Activated naive CD4-positive, alpha-beta T cell treated with Interleukin-2 at 50 U/mL for 16 hours (primary cell): ENCODE measurements around the gene RABEP2.
A peak's percentile ranks its signal among the peaks of the same experiment; 100 is the strongest.
"Not testable (repeated sequence)": the region's sequence is repeated elsewhere in the genome, so short reads cannot be mapped to it uniquely, and the experiment has no call there.

ENCODE experiments used
- DNase-seq: peaks from one replicate; pipeline ENCODE4 v3.0.0-alpha.2; 2020

Gene RABEP2

GRCh38 chr16:28924762-28925385 lies at the start of gene RABEP2:
RABEP2 (minus strand) TSS chr16:28925238; CDS start chr16:28925163, 75 bp downstream.
- peak; percentile 96 for DNase-seq

GRCh38 chr16:28974437-28975157 lies 49.6 kb upstream of the RABEP2 start, which contains the start of gene SPNS1:
SPNS1 (plus strand) TSS chr16:28974778; CDS start chr16:28975152, 374 bp downstream.
- peak; percentile 93 for DNase-seq

GRCh38 chr16:28974007-28974436 lies 49.0 kb upstream of the RABEP2 start:
- DNase-seq: peak; percentile 41

- not testable (repeated sequence) for DNase-seq
These were observed 44.7 kb upstream of the RABEP2 start for GRCh38 chr16:28969696-28970095.

- DNase-seq: no peak
These were observed 42.1 kb upstream of the RABEP2 start for GRCh38 chr16:28967156-28967555.

- no peak for DNase-seq
These were observed 39.5 kb upstream of the RABEP2 start for GRCh38 chr16:28964496-28964895.

GRCh38 chr16:28964072-28964471 lies 39.0 kb upstream of the RABEP2 start:
- DNase-seq: no peak

GRCh38 chr16:28958836-28959235 lies 33.8 kb upstream of the RABEP2 start:
- no peak for DNase-seq

- DNase-seq: no peak
These were observed 33.2 kb upstream of the RABEP2 start for GRCh38 chr16:28958216-28958615.

- DNase-seq: no peak
These were observed 26.4 kb upstream of the RABEP2 start for GRCh38 chr16:28951410-28951943.

GRCh38 chr16:28950648-28951409 lies 25.8 kb upstream of the RABEP2 start, which contains the start of gene NFATC2IP:
NFATC2IP (plus strand) TSS chr16:28950937; CDS start chr16:28951012, 75 bp downstream.
- peak; percentile 100 for DNase-seq

- DNase-seq: no peak
These were observed 21.6 kb upstream of the RABEP2 start for GRCh38 chr16:28946681-28947080.

- DNase-seq: no peak
These were observed 18.2 kb upstream of the RABEP2 start for GRCh38 chr16:28943281-28943680.

GRCh38 chr16:28939825-28940224 lies 14.8 kb upstream of the RABEP2 start:
- DNase-seq: not testable (repeated sequence)

GRCh38 chr16:28938721-28939120 lies 13.7 kb upstream of the RABEP2 start:
- no peak for DNase-seq

- no peak for DNase-seq
These were observed 12.3 kb upstream of the RABEP2 start for GRCh38 chr16:28937222-28937876.

GRCh38 chr16:28936784-28937155 lies 11.7 kb upstream of the RABEP2 start:
- DNase-seq: no peak

GRCh38 chr16:28935924-28936783 lies 11.1 kb upstream of the RABEP2 start:
- peak; percentile 83 for DNase-seq

GRCh38 chr16:28935346-28935745 lies 10.3 kb upstream of the RABEP2 start:
- no peak for DNase-seq

- DNase-seq: no peak
These were observed 8.1 kb upstream of the RABEP2 start for GRCh38 chr16:28933171-28933570.

- DNase-seq: no peak
These were observed 7.5 kb upstream of the RABEP2 start for GRCh38 chr16:28932339-28933141.
